H1 (cell line): ENCODE results near the gene NLRC3. TPM values are rescaled to one million over a fixed set of nuclear protein-coding genes. Genes with fewer than 3 reads are reported as not detected.

Experiments
- CTCF ChIA-PET: fragments of 300-600 bp; sonication (Branson Sonifier 250); formaldehyde crosslinking; loops from one replicate; lab custom pipeline; 2021; ENCODE audit not compliant: partially characterized antibody; lab: Charles Lee
- POLR2A ChIA-PET: fragments of 300-600 bp; sonication (Branson Sonifier 250); formaldehyde crosslinking; loops from one replicate; lab custom pipeline; 2021; ENCODE audit warnings: inconsistent platforms; ENCODE audit not compliant: partially characterized antibody; lab: Charles Lee
- DNase-seq, 2 experiments: peaks; one replicate each; pipeline versions ENCODE4 v3.0.0 to v3.0.0-alpha.2; 2010 to 2022; ENCODE audit warnings: low spot score in 2 of 2, low read depth in 1 of 2, mixed read lengths in 1 of 2
- FAIRE-seq: peaks from 2 replicates; lab custom pipeline; 2011; peaks lifted over from hg19 to GRCh38; lab: Jason Lieb, UNC
- H2AFZ ChIP-seq: 2 replicates; pipeline ENCODE4 v1.8.1; 2012; ENCODE audit warnings: low read length, inconsistent platforms
- H2AK5ac ChIP-seq: 2 replicates; pipeline ENCODE4 v1.6.1; 2013; ENCODE audit warnings: low read depth, low read length
- H2BK120ac ChIP-seq: replicated peaks from 2 replicates; pipeline ENCODE3; 2013; ENCODE audit warnings: low read depth, low read length, inconsistent platforms
- H2BK12ac ChIP-seq: 2 replicates; pipeline ENCODE4 v1.6.1; 2013; ENCODE audit warnings: low read depth, low read length
- H2BK15ac ChIP-seq: 2 replicates; pipeline ENCODE4 v1.6.1; 2013; ENCODE audit warnings: low read length
- H2BK20ac ChIP-seq: 2 replicates; pipeline ENCODE4 v1.6.1; 2013; ENCODE audit warnings: low read length
- H2BK5ac ChIP-seq: 2 replicates; pipeline ENCODE4 v1.6.1; 2013; ENCODE audit warnings: low read depth, low read length
- H3K14ac ChIP-seq: 2 replicates; pipeline ENCODE4 v1.6.1; 2013; ENCODE audit warnings: inconsistent platforms; ENCODE audit not compliant: insufficient read length
- H3K18ac ChIP-seq: 2 replicates; pipeline ENCODE4 v1.6.1; 2013; ENCODE audit warnings: low read length; ENCODE audit errors: extremely low read depth
- H3K23ac ChIP-seq: 2 replicates; pipeline ENCODE4 v1.6.1; 2013; ENCODE audit warnings: inconsistent platforms; ENCODE audit not compliant: insufficient read length
- H3K23me2 ChIP-seq: 2 replicates; pipeline ENCODE4 v1.6.1; 2013; ENCODE audit warnings: low read depth, low read length
- H3K27ac ChIP-seq: 2 replicates; pipeline ENCODE4 v1.6.1; 2011; ENCODE audit warnings: low read depth, low read length, inconsistent platforms
- H3K27me3 ChIP-seq, 4 experiments: replicated peaks in 1 of 4; 1 replicate in 1 of 4; 2 replicates in 3 of 4; pipeline versions ENCODE4 v1.6.1 to v1.8.1; 2011 to 2013; ENCODE audit warnings: low read length in 3 of 4, mild to moderate bottlenecking in 3 of 4, inconsistent platforms in 2 of 4, mixed read lengths in 2 of 4, moderate library complexity in 1 of 4; ENCODE audit not compliant: control insufficient read depth in 3 of 4, insufficient read depth in 3 of 4; ENCODE audit errors: extremely low read depth in 1 of 4
- H3K36me3 ChIP-seq, 4 experiments: 2 replicates each; pipeline versions ENCODE4 v1.6.1 to v1.8.1; 2011 to 2013; ENCODE audit warnings: mild to moderate bottlenecking in 4 of 4, low read length in 3 of 4, moderate library complexity in 2 of 4, control low read depth in 1 of 4, inconsistent platforms in 1 of 4; ENCODE audit not compliant: insufficient read depth in 4 of 4, control insufficient read depth in 2 of 4
- H3K4ac ChIP-seq: replicated peaks from 2 replicates; pipeline ENCODE3; 2013; ENCODE audit warnings: low read length, low read depth, mixed read lengths, inconsistent platforms; ENCODE audit not compliant: insufficient read length
- H3K4me1 ChIP-seq, 4 experiments: replicated peaks in 1 of 4; 1 replicate in 1 of 4; 2 replicates in 3 of 4; pipeline versions ENCODE4 v1.6.1 to v1.8.1; 2011 to 2013; ENCODE audit warnings: low read length in 3 of 4, inconsistent platforms in 2 of 4, mixed read lengths in 1 of 4; ENCODE audit not compliant: insufficient read depth in 4 of 4, control insufficient read depth in 3 of 4
- H3K4me2 ChIP-seq, 2 experiments: 2 replicates each; pipeline versions ENCODE4 v1.6.1 to v1.8.1; 2011 to 2013; ENCODE audit warnings: low read depth in 2 of 2, low read length in 2 of 2, control low read depth in 1 of 2, inconsistent platforms in 1 of 2, mild to moderate bottlenecking in 1 of 2; ENCODE audit not compliant: insufficient read depth in 1 of 2
- H3K4me3 ChIP-seq, 4 experiments: fragments of 200-600, 300-600 bp in 1 of 4; sonication (generic), shearing (Covaris generic), sonication (Bioruptor Twin) in 1 of 4; 2 replicates each; pipeline versions ENCODE4 v1.5.1 to v1.8.1; 2011 to 2016; ENCODE audit warnings: low read length in 4 of 4, low read depth in 3 of 4, control low read depth in 2 of 4, inconsistent platforms in 2 of 4, mild to moderate bottlenecking in 2 of 4, mixed read lengths in 1 of 4, moderate library complexity in 1 of 4; ENCODE audit not compliant: insufficient read depth in 2 of 4; ENCODE audit errors: extremely low read depth in 1 of 4
- H3K56ac ChIP-seq: replicated peaks from 2 replicates; pipeline ENCODE3; 2013; ENCODE audit warnings: low read depth, mild to moderate bottlenecking, mixed read lengths, low read length, inconsistent platforms; ENCODE audit not compliant: insufficient read length
- H3K79me1 ChIP-seq: 2 replicates; pipeline ENCODE4 v1.6.1; 2013; ENCODE audit warnings: low read depth, low read length, control low read depth
- H3K79me2 ChIP-seq, 2 experiments: 2 replicates each; pipeline versions ENCODE4 v1.6.1 to v1.8.1; 2012 to 2013; ENCODE audit warnings: low read length in 2 of 2, mild to moderate bottlenecking in 2 of 2, inconsistent platforms in 1 of 2; ENCODE audit not compliant: insufficient read depth in 2 of 2, control insufficient read depth in 1 of 2
- H3K9ac ChIP-seq, 4 experiments: replicated peaks in 1 of 4; 1 replicate in 1 of 4; 2 replicates in 3 of 4; pipeline versions ENCODE4 v1.6.1 to v1.8.1; 2011 to 2013; ENCODE audit warnings: low read depth in 3 of 4, low read length in 3 of 4, control low read depth in 2 of 4, mild to moderate bottlenecking in 2 of 4, moderate library complexity in 2 of 4, inconsistent platforms in 1 of 4; ENCODE audit errors: extremely low read depth in 1 of 4
- H3K9me3 ChIP-seq, 2 experiments: 2 replicates each; pipeline versions ENCODE4 v1.6.1 to v1.8.1; 2012 to 2013; ENCODE audit warnings: mild to moderate bottlenecking in 2 of 2, moderate library complexity in 2 of 2, control low read depth in 1 of 2, inconsistent platforms in 1 of 2, low read depth in 1 of 2, low read length in 1 of 2, mixed read lengths in 1 of 2; ENCODE audit not compliant: insufficient read depth in 2 of 2
- H4K20me1 ChIP-seq, 2 experiments: replicated peaks in 1 of 2; 2 replicates each; pipeline versions ENCODE3 to v1.8.1; 2011 to 2013; ENCODE audit warnings: inconsistent platforms in 2 of 2, low read length in 2 of 2, mild to moderate bottlenecking in 1 of 2; ENCODE audit not compliant: insufficient read depth in 2 of 2, control insufficient read depth in 1 of 2
- H4K5ac ChIP-seq: 2 replicates; pipeline ENCODE4 v1.6.1; 2013; ENCODE audit warnings: low read length, low read depth, mixed read lengths, inconsistent platforms; ENCODE audit not compliant: insufficient read length
- H4K8ac ChIP-seq: 2 replicates; pipeline ENCODE4 v1.8.0; 2013; ENCODE audit warnings: mild to moderate bottlenecking, moderate library complexity, low read length, inconsistent platforms; ENCODE audit not compliant: insufficient read depth; ENCODE audit errors: extremely low read depth
- H4K91ac ChIP-seq: replicated peaks from 2 replicates; pipeline ENCODE3; 2013; ENCODE audit warnings: low read length, mixed read lengths, inconsistent platforms; ENCODE audit not compliant: insufficient read length
- FOSL1 ChIP-seq: IDR thresholded peaks from 2 replicates; pipeline ENCODE4 v1.6.1; 2011; ENCODE audit warnings: mild to moderate bottlenecking, low read depth, low read length, moderate library complexity; ENCODE audit not compliant: insufficient read depth
- HDAC2 ChIP-seq, 2 experiments: fragments of 300-600 bp in 1 of 2; sonication (generic) in 1 of 2; IDR thresholded peaks; 2 replicates each; pipeline ENCODE4 v1.6.1; 2011 to 2012; ENCODE audit warnings: low read depth in 2 of 2, low read length in 2 of 2, mild to moderate bottlenecking in 2 of 2, moderate library complexity in 2 of 2, borderline replicate concordance in 1 of 2, inconsistent platforms in 1 of 2
- NRF1 ChIP-seq: IDR thresholded peaks from 2 replicates; pipeline ENCODE4 v1.6.1; 2011; ENCODE audit warnings: mild to moderate bottlenecking, low read depth, low read length, improper control_type of control experiment
- TAF7 ChIP-seq: optimal IDR thresholded peaks from 2 replicates; pipeline ENCODE3; 2011; ENCODE audit warnings: low read depth, mild to moderate bottlenecking, inconsistent platforms, low read length, moderate library complexity, borderline replicate concordance
- YY1 ChIP-seq: IDR thresholded peaks from 2 replicates; pipeline ENCODE4 v1.6.1; 2011; ENCODE audit warnings: low read depth, mild to moderate bottlenecking, low read length
- WGBS, 2 experiments: shearing (Covaris generic) in 1 of 2; methylation state at CpG; one replicate each; pipeline versions ENCODE4 v1.1.6 to v1.1.7; 2013 to 2015; ENCODE audit warnings: low lambda C conversion rate in 2 of 2, mixed read lengths in 2 of 2, inconsistent platforms in 1 of 2, low coverage in 1 of 2, missing lambda C conversion rate in 1 of 2; ENCODE audit not compliant: insufficient replicate concordance in 2 of 2, insufficient coverage in 1 of 2, insufficient read length in 1 of 2; ENCODE audit errors: extremely low coverage in 1 of 2, missing lambda C conversion rate in 1 of 2; 5-methylcytosine and 5-hydroxymethylcytosine counted together
- polyA plus RNA-seq, 7 experiments: library from polyadenylated mRNA; depleted of rRNA in 3 of 7; stranded (reverse) in 5 of 7; unstranded in 2 of 7; fragments of >200 nt in 5 of 7; fragments of 200-250 nt in 2 of 7; gene quantifications; 1 replicate in 5 of 7; 2 replicates in 1 of 7; 4 replicates in 1 of 7; pipeline versions ENCODE4 v1.2.1 to v1.2.3, GENCODE V29; 2011 to 2013; ENCODE audit warnings: missing spikeins in 2 of 7, mixed read lengths in 2 of 7
- total RNA-seq: library from RNA; stranded (reverse); fragmentation: NEBNext Ultra II Directional; extraction: Animal tissue kit (Norgen Biotek cat#: 25700); gene quantifications from 2 replicates; pipeline ENCODE4 v1.2.1, GENCODE V29; 2021

Gene NLRC3
- total and polyA plus RNA-seq, 2 of the 8 experiments (the other 6 are each of a cell fraction or from before 2014, with no cell fraction given) = 0.18 to 0.20 TPM

GRCh38 chr16:3494386-3494973 is 82.7 kb downstream of the NLRC3 start:
- whole genome bisulfite sequencing, 2 experiments = 94% methylated on average over 15 of the region's 16 CpGs; no CpG with 5 or more reads in 1 of the 2 experiments
- H2BK5ac ChIP-seq = no peak overlapping the region
- FAIRE-seq = no peak
- H3K27me3 ChIP-seq = no peaks in the 10 kb centered on the region
- H4K20me1 ChIP-seq = no peaks in the 10 kb centered on the region
- no peak overlapping the region for H4K91ac ChIP-seq
- H3K18ac ChIP-seq = no peak overlapping the region
- no peak overlapping the region for H3K56ac ChIP-seq
- H3K9me3 ChIP-seq = no peaks in the 10 kb centered on the region
- no peak overlapping the region for H2BK20ac ChIP-seq
- no peaks in the 10 kb centered on the region for H3K36me3 ChIP-seq
- H3K9ac ChIP-seq = no peak overlapping the region
- H3K23ac ChIP-seq = no peak overlapping the region
- H3K23me2 ChIP-seq = no peaks in the 10 kb centered on the region
- TF ChIP-seq NRF1 (no peak), FOSL1 (no peak), HDAC2 (IDR thresholded peaks at IDR 0.05; ENCODE audit: borderline replicate concordance in 1 of 2, low read depth in 2 of 2, low read length in 2 of 2) (no peak), TAF7 (no peak), YY1 (no peak)
- H3K79me1 ChIP-seq = no peaks in the 10 kb centered on the region
- H4K8ac ChIP-seq = no peak overlapping the region
- DNase-seq = no peak
- H3K4me2 ChIP-seq = no peak overlapping the region
- H3K27ac ChIP-seq = no peak overlapping the region
- no peak overlapping the region for H2AK5ac ChIP-seq
- no peak overlapping the region for H2BK15ac ChIP-seq
- CTCF ChIA-PET = interaction anchor here (0.8 to 6.3 kb wide), 2 partner anchors 9 to 30 kb away, joined by 3 to 27 read pairs; no protein-coding TSS in a partner anchor
- no peaks in the 10 kb centered on the region for H3K4me1 ChIP-seq
- H3K4ac ChIP-seq = no peak overlapping the region
- no peak overlapping the region for H2AFZ ChIP-seq
- no peak overlapping the region for H4K5ac ChIP-seq
- H3K79me2 ChIP-seq = no peaks in the 10 kb centered on the region
- no peak overlapping the region for H3K4me3 ChIP-seq
- no peak overlapping the region for H2BK120ac ChIP-seq
- H2BK12ac ChIP-seq = no peak overlapping the region
- POLR2A ChIA-PET = interaction anchor here (1.0 to 1.4 kb wide), 2 partner anchors 26 to 37 kb away, joined by 3 read pairs; no protein-coding TSS in a partner anchor
- no peak overlapping the region for H3K14ac ChIP-seq
